ENCODE data around the gene KLHL35.

Gene KLHL35

DNA sequence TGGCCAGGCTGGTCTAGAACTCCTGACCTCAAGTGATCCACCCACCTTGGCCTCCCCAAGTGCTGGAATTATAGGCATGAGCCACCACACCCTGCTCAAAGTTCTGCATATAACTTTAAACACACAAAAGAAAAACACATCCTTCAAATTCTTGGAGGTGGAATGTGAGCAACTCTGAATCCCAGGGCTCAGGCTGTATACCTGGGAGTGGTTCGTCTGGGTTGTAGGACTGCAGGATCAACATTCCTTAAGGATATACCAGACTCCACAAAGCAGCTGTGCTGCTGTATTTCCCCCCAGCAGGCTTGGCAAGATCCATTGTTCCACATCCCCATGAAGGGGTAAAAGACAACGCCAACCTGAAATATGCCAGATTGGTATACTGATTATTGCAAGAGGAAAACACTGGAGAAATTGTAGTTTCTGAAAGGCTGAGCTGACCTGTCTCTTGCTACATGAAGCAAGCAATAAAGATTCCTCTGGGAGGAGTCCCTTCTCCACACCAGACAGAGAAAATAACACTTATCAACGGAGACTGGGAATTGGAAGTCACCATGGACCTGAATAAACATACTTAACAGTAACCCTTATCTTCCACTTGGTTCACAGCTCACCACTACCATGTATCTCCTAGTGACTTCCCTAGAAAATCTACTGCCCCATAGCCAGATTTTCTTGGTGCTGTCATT, 45.9 kb downstream of the KLHL35 start:
- H3K4me3 ChIP-seq (ENCODE audit: severe bottlenecking), result no peak overlapping the region
- peaks cover 8% of the 10 kb centered on the region for H3K4me1 ChIP-seq (ENCODE audit: insufficient read depth, poor library complexity, severe bottlenecking)
- H3K9me3 ChIP-seq (ENCODE audit: severe bottlenecking), result no peaks in the 10 kb centered on the region
- no peak overlapping the region for H3K27ac ChIP-seq (ENCODE audit: poor library complexity, severe bottlenecking)
- DNase-seq (ENCODE audit: low spot score) (no peak), ATAC-seq (ENCODE audit: low read depth) (peak; percentile 66)
- H3K27me3 ChIP-seq (ENCODE audit: insufficient read depth, poor library complexity, severe bottlenecking), result no peaks in the 10 kb centered on the region
- H3K36me3 ChIP-seq (ENCODE audit: low read depth), result no peaks in the 10 kb centered on the region
- TF ChIP-seq CTCF (IDR thresholded peaks at IDR 0.05; ENCODE audit: poor library complexity, severe bottlenecking), result no peak

GRCh38 chr11:75384438-75385080, 48.4 kb downstream of the KLHL35 start:
- Histone ChIP-seq H3K27ac (ENCODE audit: poor library complexity, severe bottlenecking) (no peak overlapping the region), H3K4me1 (ENCODE audit: insufficient read depth, poor library complexity, severe bottlenecking) (peaks cover 6% of the 10 kb centered on the region), H3K27me3 (ENCODE audit: insufficient read depth, poor library complexity, severe bottlenecking) (no peaks in the 10 kb centered on the region), H3K4me3 (ENCODE audit: severe bottlenecking) (no peak overlapping the region), H3K9me3 (ENCODE audit: severe bottlenecking) (no peaks in the 10 kb centered on the region), H3K36me3 (ENCODE audit: low read depth) (no peaks in the 10 kb centered on the region)
- peak; percentile 97 for TF ChIP-seq CTCF (IDR thresholded peaks at IDR 0.05; ENCODE audit: poor library complexity, severe bottlenecking)
- DNase-seq (ENCODE audit: low spot score), result no peak
- peak; percentile 73 for ATAC-seq (ENCODE audit: low read depth)

- ATAC-seq (ENCODE audit: low read depth), result no peak
- no peak for TF ChIP-seq CTCF (IDR thresholded peaks at IDR 0.05; ENCODE audit: poor library complexity, severe bottlenecking)
- peaks cover 2% of the 10 kb centered on the region for H3K4me1 ChIP-seq (ENCODE audit: insufficient read depth, poor library complexity, severe bottlenecking)
- H3K36me3 ChIP-seq (ENCODE audit: low read depth), result no peaks in the 10 kb centered on the region
- DNase-seq (ENCODE audit: low spot score), result no peak
- no peak overlapping the region for H3K4me3 ChIP-seq (ENCODE audit: severe bottlenecking)
- H3K9me3 ChIP-seq (ENCODE audit: severe bottlenecking), result no peaks in the 10 kb centered on the region
- H3K27ac ChIP-seq (ENCODE audit: poor library complexity, severe bottlenecking), result no peak overlapping the region
- H3K27me3 ChIP-seq (ENCODE audit: insufficient read depth, poor library complexity, severe bottlenecking), result no peaks in the 10 kb centered on the region
Observed at GRCh38 chr11:75383246-75383645, 49.8 kb downstream of the KLHL35 start.

GRCh38 chr11:75380716-75381420, 52.1 kb downstream of the KLHL35 start:
- ATAC-seq (ENCODE audit: low read depth), result 0 out of 3 replicates have a peak, but pooled peaks have one; percentile 23
- Histone ChIP-seq H3K9me3 (ENCODE audit: severe bottlenecking) (no peaks in the 10 kb centered on the region), H3K27ac (ENCODE audit: poor library complexity, severe bottlenecking) (no peak overlapping the region), H3K36me3 (ENCODE audit: low read depth) (no peaks in the 10 kb centered on the region), H3K4me1 (ENCODE audit: insufficient read depth, poor library complexity, severe bottlenecking) (no peaks in the 10 kb centered on the region), H3K27me3 (ENCODE audit: insufficient read depth, poor library complexity, severe bottlenecking) (no peaks in the 10 kb centered on the region), H3K4me3 (ENCODE audit: severe bottlenecking) (no peak overlapping the region)
- TF ChIP-seq CTCF (IDR thresholded peaks at IDR 0.05; ENCODE audit: poor library complexity, severe bottlenecking), result no peak
- DNase-seq (ENCODE audit: low spot score), result no peak
